Mammary epithelial cell (primary cell): Measurements from ENCODE around the gene HOGA1.

Source experiments
- EZH2 ChIP-seq: IDR thresholded peaks from 2 replicates; pipeline ENCODE4 v1.6.1; 2012; ENCODE audit warnings: low read length, inconsistent platforms, borderline replicate concordance
- TF ChIP-seq, protein P1 (sequence below), 2 donors: IDR thresholded peaks in 1 of 2; conservative IDR thresholded peaks in 1 of 2; 2 replicates each; pipeline ENCODE4 v1.5.1; 2011 to 2012; ENCODE audit warnings: inconsistent platforms in 2 of 2, low read length in 2 of 2, mild to moderate bottlenecking in 2 of 2, control low read depth in 1 of 2, low read depth in 1 of 2; ENCODE audit not compliant: insufficient read depth in 1 of 2; ENCODE audit errors: extremely low read depth in 1 of 2

DNA sequence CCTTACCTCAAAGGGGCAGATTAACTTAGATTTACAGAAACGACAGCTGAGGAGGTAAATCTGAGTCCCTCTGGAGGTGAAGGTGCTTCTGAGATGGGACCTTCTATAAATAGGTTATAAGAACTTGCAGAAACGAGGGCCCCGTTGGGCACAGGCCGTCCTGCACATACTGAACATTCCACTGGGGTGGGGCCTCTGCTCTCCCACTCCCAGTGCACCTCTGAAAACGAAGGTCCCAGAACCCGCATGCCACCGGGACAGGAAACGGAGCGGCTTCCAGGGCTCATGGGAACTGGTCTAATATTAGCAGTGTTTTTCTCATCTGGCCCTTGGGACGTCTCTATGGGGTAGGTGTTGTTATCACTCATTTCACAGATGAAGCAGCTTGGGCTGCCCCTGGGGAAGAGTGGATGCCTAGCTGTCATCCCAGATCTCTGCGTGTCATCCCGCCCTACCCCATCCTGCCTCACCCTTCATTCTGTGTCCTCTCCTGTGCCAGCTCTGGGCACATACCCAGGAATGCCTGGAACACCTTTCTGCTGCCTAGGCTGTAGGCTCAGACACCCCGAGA lies 24.9 kb downstream of the HOGA1 start:
- TF ChIP-seq, protein P1, sequence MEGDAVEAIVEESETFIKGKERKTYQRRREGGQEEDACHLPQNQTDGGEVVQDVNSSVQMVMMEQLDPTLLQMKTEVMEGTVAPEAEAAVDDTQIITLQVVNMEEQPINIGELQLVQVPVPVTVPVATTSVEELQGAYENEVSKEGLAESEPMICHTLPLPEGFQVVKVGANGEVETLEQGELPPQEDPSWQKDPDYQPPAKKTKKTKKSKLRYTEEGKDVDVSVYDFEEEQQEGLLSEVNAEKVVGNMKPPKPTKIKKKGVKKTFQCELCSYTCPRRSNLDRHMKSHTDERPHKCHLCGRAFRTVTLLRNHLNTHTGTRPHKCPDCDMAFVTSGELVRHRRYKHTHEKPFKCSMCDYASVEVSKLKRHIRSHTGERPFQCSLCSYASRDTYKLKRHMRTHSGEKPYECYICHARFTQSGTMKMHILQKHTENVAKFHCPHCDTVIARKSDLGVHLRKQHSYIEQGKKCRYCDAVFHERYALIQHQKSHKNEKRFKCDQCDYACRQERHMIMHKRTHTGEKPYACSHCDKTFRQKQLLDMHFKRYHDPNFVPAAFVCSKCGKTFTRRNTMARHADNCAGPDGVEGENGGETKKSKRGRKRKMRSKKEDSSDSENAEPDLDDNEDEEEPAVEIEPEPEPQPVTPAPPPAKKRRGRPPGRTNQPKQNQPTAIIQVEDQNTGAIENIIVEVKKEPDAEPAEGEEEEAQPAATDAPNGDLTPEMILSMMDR (conservative IDR thresholded peaks at IDR 0.05 in 1 of 2, IDR thresholded peaks at IDR 0.05 in 1 of 2; ENCODE audit: extremely low read depth in 1 of 2, insufficient read depth in 1 of 2, low read depth in 1 of 2, low read length in 2 of 2), result no peak
- TF ChIP-seq EZH2, result no peak
